HG02885 (cell line): Measurements from ENCODE around the gene KLHL18.

Source experiments
- ATAC-seq: cut with Tn5 transposase; IDR thresholded peaks from one replicate; pipeline ENCODE4 v1.9.1; 2021; ENCODE audit warnings: mild to moderate bottlenecking; ENCODE audit not compliant: unreplicated experiment, poor library complexity

Gene KLHL18

DNA sequence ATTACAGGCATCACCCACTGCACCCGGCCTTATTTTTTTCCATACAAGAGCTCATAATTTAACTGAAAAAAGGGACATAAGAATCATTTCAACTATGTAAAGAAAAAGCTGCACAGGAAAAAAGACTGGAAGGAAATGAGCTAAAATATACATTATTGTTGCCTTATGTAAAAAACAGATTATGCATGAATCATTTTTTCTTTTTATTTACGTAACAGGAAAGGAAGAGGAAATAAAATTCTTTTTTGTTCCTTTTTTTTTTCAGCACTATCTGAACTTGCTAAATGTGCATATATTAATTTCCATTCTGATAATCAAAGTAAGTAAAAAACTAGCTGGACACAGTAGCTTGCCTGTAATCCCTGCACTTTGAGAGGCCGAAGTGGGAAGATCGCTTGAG, 12.2 kb upstream of the KLHL18 start:
- ATAC-seq: no peak

- no peak for ATAC-seq
These were observed 9.2 kb upstream of the KLHL18 start for GRCh38 chr3:47273564-47273963.

DNA sequence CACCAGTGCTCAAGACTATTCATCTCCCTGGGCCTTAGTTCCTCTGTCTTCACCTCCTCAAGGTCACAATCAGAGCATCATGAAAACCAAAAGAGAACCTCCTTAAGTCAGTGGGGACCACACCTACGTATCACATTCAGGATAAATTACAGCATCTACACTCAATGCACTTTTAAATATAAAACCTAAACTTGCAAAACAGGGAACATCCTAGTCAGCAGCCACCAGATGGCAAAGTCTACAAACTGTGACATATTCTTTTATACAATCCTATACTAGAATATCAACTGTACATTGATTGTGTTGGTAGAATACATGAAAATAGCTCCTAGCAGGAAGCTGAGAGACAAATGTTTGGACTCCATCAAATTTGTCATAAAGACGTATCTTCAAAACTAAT, 8.1 kb upstream of the KLHL18 start:
- no peak for ATAC-seq

- no peak for ATAC-seq
These were observed 6.2 kb upstream of the KLHL18 start for GRCh38 chr3:47276558-47276957.

GRCh38 chr3:47280519-47280918, 2.2 kb upstream of the KLHL18 start:
- no peak for ATAC-seq

GRCh38 chr3:47283193-47283537, 421 bp downstream of the KLHL18 start:
- peak; percentile 2 for ATAC-seq

DNA sequence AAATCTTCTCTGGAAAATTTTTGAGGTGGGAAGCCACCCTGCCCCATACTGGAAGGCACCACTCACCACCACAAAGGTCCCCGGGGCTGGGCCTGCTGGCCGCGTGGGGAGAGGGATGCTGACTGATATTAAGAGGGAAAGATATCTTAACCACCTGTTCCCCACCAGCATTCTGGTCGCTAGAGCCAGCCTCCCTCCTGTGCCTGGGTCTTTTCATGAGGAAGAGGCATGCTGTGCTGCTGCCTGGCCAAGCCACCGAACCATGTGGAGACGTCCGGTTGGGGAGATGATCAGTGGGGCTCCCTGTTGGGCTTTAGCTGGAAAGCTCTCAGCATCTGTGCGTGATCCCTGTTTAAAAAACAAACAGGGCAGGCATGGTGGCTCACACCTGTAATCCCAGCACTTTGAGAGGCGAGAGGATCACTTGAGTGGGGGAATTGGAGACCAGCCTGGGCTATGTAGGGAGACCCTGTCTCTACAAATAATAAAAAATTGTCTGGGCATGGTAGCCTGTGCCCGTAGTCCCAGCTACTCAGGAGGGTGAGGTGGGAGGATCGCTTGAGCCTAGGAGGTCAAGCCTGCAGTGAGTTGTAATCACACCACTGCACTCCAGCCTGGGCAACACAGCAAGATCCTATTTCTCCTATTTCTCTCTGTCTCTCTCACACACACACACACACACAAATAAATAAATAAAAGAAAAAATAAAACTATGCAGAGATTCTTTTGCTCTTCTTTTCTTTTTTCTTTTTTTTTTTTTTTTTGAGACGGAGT, 1.0 kb downstream of the KLHL18 start:
- ATAC-seq: no peak

DNA sequence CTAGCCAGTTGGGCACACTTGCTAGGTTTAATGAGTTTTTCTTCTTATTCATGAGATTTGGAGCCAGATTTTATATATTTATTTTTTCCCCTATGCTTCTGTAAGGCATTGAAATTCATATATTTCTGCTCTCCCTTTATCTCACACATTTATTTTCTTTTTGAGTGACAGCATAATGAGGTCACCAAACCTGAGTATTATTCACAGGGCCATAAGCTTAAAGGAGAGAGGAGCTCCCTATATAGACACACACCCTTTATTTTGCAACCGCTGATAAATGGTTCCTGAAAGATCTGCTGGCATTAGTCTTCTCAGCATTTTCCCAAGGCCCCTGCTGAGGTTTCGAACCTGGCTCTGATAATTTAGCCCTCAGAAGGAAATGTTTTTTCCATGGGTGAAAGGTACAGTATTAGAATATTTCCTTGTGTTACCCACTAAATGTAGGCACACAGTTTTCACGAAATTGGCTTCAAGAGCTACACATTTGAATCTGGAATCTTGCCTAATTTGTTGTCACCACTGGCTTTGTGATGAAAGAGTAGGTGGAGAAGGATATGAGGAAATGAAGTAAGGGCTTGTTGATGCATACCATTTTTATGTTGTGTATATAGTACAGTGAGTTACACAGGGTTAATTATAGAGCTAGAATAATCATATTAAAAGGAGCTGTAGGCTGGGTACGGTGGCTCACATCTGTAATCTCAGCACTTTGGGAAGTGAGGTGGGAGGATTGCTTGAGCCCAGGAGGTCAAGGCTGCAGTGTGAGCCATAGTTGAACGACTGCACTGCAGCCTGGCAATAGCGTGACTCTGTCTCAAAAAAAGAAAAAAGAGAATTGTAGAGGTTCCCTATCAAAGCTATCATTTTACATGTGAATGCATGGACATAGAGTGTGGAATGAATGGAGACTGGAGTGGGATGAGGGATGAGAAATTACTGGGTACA, 6.5 kb downstream of the KLHL18 start:
- no peak for ATAC-seq

DNA sequence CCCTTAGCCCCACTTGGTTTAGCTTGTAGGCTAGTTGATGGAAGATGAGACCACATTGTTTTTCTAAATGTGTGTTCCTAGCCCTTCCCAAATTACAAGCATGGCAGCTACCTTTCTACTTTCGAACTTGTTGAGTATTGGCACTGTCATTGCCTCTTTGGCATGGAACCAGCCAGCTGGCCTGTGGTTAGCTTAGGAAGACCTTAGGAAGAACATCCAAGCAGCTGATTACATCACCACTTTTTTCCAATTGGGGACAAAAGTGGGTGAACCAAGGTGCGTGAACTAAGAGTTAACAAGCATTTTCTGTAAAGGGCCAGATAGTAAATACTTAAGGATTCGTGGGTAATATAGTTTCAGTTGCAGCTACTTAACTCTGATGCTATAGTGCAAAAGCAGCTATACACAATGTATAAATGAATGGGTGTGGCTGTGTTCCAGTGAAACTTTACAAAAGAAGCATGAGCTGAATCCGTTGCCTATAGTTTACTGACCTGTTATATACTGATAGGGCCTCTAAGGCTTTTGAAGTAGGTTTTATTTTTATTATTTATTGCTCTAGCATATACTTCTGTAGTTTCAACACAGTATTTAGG, 8.5 kb downstream of the KLHL18 start:
- no peak for ATAC-seq

- ATAC-seq: peak; percentile 59
These were observed 9.1 kb downstream of the KLHL18 start for GRCh38 chr3:47291754-47292420.

- ATAC-seq: no peak
These were observed 11.1 kb downstream of the KLHL18 start for GRCh38 chr3:47293822-47294221.

GRCh38 chr3:47294392-47294791, 11.6 kb downstream of the KLHL18 start:
- no peak for ATAC-seq

- ATAC-seq: no peak
These were observed 12.6 kb downstream of the KLHL18 start for GRCh38 chr3:47295322-47295721.

DNA sequence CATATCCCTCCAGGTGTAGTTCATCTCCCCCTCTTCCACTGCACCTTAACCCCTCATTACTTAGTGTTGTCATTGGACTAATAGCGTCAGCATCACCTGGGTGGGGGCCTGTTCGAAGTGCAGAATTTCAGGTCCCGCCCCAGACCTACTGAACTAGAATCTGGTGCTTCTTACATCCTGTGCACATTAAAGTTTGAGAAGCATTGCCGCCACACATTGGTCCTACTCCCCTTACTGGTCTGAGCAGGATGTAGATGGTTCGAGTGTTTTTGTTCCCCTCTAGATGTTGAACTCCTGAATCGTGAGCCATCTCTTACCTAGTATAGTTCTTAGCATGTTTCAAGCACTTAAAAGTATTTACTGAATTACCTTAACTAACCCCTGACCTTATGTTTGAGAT, 13.2 kb downstream of the KLHL18 start:
- ATAC-seq: no peak

DNA sequence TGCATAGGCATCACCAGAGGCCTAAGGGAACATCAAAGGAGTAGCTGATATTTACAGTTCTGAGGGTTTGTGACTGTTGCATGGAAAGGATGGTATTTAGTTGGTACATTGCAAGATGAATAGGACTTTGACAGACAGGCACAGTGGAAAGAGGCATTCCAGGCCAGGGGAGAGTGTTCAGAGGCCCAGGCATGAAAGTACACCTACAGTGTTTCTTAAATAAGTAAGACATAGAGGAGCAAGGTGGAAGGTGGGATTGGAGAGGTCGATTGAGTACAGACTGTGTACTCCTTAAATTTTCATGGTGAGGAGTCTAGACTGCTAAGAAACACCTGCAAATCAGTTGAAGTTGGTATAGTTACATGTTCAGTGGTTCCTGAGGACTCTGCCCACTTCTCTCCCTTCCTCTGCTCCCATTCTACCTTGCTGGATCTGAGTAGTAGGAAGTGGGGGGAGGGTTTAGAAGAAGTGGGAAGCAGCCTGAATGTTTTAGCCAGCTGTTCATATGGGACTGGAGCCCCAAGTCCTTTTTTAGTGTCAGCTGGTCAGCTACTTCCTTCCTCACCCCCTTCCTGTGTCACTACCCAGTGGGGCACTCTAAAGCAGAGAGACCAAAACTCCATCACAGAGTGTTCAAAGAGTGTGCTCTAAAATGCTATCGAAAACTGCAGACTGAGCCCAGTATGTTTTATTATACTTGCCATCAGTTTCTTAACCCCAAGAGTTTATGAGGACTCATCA, 14.0 kb downstream of the KLHL18 start:
- ATAC-seq: no peak

GRCh38 chr3:47298439-47298838, 15.7 kb downstream of the KLHL18 start:
- ATAC-seq: no peak

DNA sequence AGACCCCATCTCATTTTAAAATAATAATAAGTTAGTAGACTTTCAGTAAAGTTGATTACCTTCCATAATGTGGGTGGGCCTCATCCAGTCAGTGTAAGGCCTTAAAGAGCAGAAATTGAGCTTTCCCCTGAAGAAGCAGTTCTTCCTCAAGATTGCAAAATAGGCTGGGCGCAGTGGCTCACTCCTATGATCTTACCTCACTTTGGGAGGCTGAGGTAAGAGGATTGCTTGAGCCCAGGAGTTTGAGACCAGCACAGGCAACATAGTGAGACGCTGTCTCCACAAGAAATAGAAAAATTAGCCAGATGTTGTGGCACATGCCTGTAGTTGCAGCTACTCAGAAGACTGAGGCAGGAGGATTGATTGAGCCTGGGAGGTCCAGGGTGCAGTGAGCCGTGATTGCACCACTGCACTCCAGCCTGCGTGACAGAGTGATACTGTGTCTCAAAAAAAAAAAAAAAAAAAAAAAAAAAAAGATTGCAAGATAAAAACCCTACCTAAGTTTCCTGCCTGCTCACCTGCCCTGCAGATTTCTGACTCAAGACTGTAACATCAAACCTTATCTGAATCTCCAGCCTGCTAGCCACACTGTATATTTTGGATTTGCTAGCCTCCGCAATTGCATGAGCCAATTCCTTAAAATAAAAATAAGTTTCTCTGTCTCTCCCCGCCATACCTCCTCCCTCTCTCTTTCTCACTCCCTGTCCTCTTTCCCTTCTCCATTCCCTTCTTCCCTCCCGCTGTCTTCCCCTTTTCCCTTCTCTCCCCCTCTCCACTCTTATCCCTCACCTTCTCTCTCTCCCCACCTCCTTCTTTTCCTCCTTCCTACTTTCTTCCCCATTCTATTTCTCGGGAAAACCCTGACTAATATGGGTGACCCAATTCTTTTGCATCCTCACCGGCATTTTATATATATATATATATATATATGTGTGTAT, 16.9 kb downstream of the KLHL18 start:
- no peak for ATAC-seq

- ATAC-seq: no peak
These were observed 18.7 kb downstream of the KLHL18 start for GRCh38 chr3:47301456-47301855.

DNA sequence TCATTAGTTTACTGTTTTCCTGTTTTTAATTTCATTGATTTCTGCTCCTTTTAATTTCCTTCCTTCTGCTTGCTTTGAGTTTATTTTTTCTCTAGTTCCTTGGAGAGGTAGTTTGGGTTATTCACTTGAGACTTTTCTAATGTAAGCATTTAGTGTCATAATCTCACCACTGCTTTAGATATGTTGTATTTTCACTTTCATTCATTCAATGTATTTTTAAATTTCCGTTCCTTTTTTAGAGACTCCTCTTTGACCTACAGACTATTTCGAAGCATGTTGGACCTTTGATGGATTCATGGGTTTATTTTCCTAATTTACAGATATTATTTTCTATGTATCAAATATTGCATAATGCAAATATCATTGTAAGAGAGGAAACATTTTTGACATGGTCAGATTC, 23.3 kb downstream of the KLHL18 start:
- no peak for ATAC-seq
